Iris pigment epithelial cell (primary cell): Measurements from ENCODE around the gene OR10D3.
"Not testable (repeated sequence)": the region's sequence is repeated elsewhere in the genome, so short reads cannot be mapped to it uniquely, and the experiment has no call there.

Experiments used
- DNase-seq: peaks from one replicate; pipeline ENCODE4 v3.0.0-alpha.2; 2011; ENCODE audit warnings: low read depth

Gene OR10D3

GRCh38 chr11:124183068-124183467 lies at the start of gene OR10D3:
TSS of gene OR10D3 (plus strand) at chr11:124183345. CDS start at chr11:124185270, 1,925 bp downstream.
- DNase-seq, result no peak

- DNase-seq, result no peak
Observed at GRCh38 chr11:124143034-124143433, 40.1 kb upstream of the OR10D3 start.

- no peak for DNase-seq
Observed at GRCh38 chr11:124147951-124148350, 35.2 kb upstream of the OR10D3 start.

- no peak for DNase-seq
Observed at GRCh38 chr11:124150684-124151083, 32.5 kb upstream of the OR10D3 start.

GRCh38 chr11:124152770-124153407 lies 30.3 kb upstream of the OR10D3 start:
- no peak for DNase-seq

- DNase-seq, result no peak
Observed at GRCh38 chr11:124153821-124154220, 29.3 kb upstream of the OR10D3 start.

- no peak for DNase-seq
Observed at GRCh38 chr11:124159481-124159880, 23.7 kb upstream of the OR10D3 start.

GRCh38 chr11:124160986-124161385 lies 22.2 kb upstream of the OR10D3 start:
- no peak for DNase-seq

- no peak for DNase-seq
Observed at GRCh38 chr11:124167826-124168231, 15.3 kb upstream of the OR10D3 start.

- DNase-seq, result no peak
Observed at GRCh38 chr11:124168796-124169195, 14.3 kb upstream of the OR10D3 start.

GRCh38 chr11:124170315-124170714 lies 12.8 kb upstream of the OR10D3 start:
- DNase-seq, result not testable (repeated sequence)

GRCh38 chr11:124170801-124171586 lies 12.2 kb upstream of the OR10D3 start:
- DNase-seq, result no peak

- DNase-seq, result no peak
Observed at GRCh38 chr11:124172101-124172500, 11.0 kb upstream of the OR10D3 start.

GRCh38 chr11:124172599-124172998 lies 10.5 kb upstream of the OR10D3 start:
- DNase-seq, result no peak

- DNase-seq, result peak; percentile 93
Observed at GRCh38 chr11:124174001-124174583, 9.1 kb upstream of the OR10D3 start.

- DNase-seq, result peak; percentile 69
Observed at GRCh38 chr11:124176925-124177715, 6.0 kb upstream of the OR10D3 start.

GRCh38 chr11:124179310-124179709 lies 3.8 kb upstream of the OR10D3 start:
- peak; percentile 55 for DNase-seq

GRCh38 chr11:124190298-124191139 lies 7.4 kb downstream of the OR10D3 start:
- no peak for DNase-seq

- no peak for DNase-seq
Observed at GRCh38 chr11:124193221-124194010, 10.3 kb downstream of the OR10D3 start.
